Measurements from ENCODE around the gene PCDH17. TPM values are rescaled to one million over a fixed set of nuclear protein-coding genes. Genes with fewer than 3 reads are reported as not detected.

Gene PCDH17
- total RNA-seq, 1 experiment from 2014 or later = not detected

- intact Hi-C loops (cut with micrococcal nuclease; ENCODE audit: unreplicated experiment) = no loop called here
- Mint-ChIP-seq H3K9me3 (ENCODE audit: low read depth, unreplicated experiment) (peaks cover 5% of the 10 kb centered on the region), H3K27ac (ENCODE audit: unreplicated experiment) (no peak overlapping the region), H3K36me3 (ENCODE audit: insufficient read depth, unreplicated experiment) (no peaks in the 10 kb centered on the region), H3K4me3 (ENCODE audit: low read depth, unreplicated experiment) (no peak overlapping the region), H3K4me1 (ENCODE audit: low read depth, unreplicated experiment) (no peaks in the 10 kb centered on the region), H3K27me3 (ENCODE audit: unreplicated experiment) (no peaks in the 10 kb centered on the region)
- DNase-seq = no peak
- CTCF ChIA-PET = no interaction called here
- BruUV-seq (replicated peaks) = no TSS peak
- TF ChIP-seq CTCF (IDR thresholded peaks at IDR 0.05; ENCODE audit: unreplicated experiment) = no peak
Measured at GRCh38 chr13:57672168-57672567, 40.6 kb downstream of the PCDH17 start.

DNA sequence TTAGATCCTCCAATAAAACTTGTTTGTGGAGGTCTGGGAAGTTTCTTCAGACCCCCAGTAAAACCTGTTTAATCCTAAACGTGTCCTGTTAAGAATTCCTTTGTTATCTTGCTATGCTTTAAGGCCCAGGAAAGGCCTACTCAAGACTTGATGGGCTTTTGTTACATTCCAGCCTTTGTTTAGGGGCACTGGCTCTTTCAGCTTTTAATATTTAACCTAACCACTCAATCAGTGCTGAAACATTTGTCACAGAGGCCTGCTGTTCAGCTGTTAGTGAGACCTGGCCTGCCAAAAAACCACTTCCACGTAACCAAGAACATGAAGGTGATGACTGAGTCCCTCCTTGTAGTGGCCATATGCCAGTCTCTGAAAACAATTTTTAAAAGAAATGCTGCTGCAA, 41.7 kb downstream of the PCDH17 start:
- H3K27me3 Mint-ChIP-seq (ENCODE audit: unreplicated experiment) = no peaks in the 10 kb centered on the region

GRCh38 chr13:57675526-57675925, 44.0 kb downstream of the PCDH17 start:
- Mint-ChIP-seq H3K36me3 (ENCODE audit: insufficient read depth, unreplicated experiment) (no peaks in the 10 kb centered on the region), H3K9me3 (ENCODE audit: low read depth, unreplicated experiment) (peaks cover 5% of the 10 kb centered on the region), H3K27me3 (ENCODE audit: unreplicated experiment) (no peaks in the 10 kb centered on the region), H3K27ac (ENCODE audit: unreplicated experiment) (no peak overlapping the region), H3K4me1 (ENCODE audit: low read depth, unreplicated experiment) (no peaks in the 10 kb centered on the region), H3K4me3 (ENCODE audit: low read depth, unreplicated experiment) (no peak overlapping the region)
- intact Hi-C loops (cut with micrococcal nuclease; ENCODE audit: unreplicated experiment) = no loop called here
- no TSS peak for BruUV-seq (replicated peaks)
- CTCF ChIA-PET = no interaction called here
- no peak for TF ChIP-seq CTCF (IDR thresholded peaks at IDR 0.05; ENCODE audit: unreplicated experiment)
- DNase-seq = no peak

More for the DNA sequence above, 41.7 kb downstream of the PCDH17 start:
- DNase-seq = no peak
- Mint-ChIP-seq H3K36me3 (ENCODE audit: insufficient read depth, unreplicated experiment) (no peaks in the 10 kb centered on the region), H3K9me3 (ENCODE audit: low read depth, unreplicated experiment) (peaks cover 5% of the 10 kb centered on the region), H3K4me3 (ENCODE audit: low read depth, unreplicated experiment) (no peak overlapping the region), H3K4me1 (ENCODE audit: low read depth, unreplicated experiment) (no peaks in the 10 kb centered on the region), H3K27ac (ENCODE audit: unreplicated experiment) (no peak overlapping the region)
- intact Hi-C loops (cut with micrococcal nuclease; ENCODE audit: unreplicated experiment) = no loop called here
- no TSS peak for BruUV-seq (replicated peaks)
- no peak for TF ChIP-seq CTCF (IDR thresholded peaks at IDR 0.05; ENCODE audit: unreplicated experiment)
- CTCF ChIA-PET = no interaction called here

- intact Hi-C loops (cut with micrococcal nuclease; ENCODE audit: unreplicated experiment) = no loop called here
- Mint-ChIP-seq H3K9me3 (ENCODE audit: low read depth, unreplicated experiment) (peaks cover 1% of the 10 kb centered on the region), H3K27ac (ENCODE audit: unreplicated experiment) (no peak overlapping the region), H3K36me3 (ENCODE audit: insufficient read depth, unreplicated experiment) (no peaks in the 10 kb centered on the region), H3K4me3 (ENCODE audit: low read depth, unreplicated experiment) (no peak overlapping the region), H3K27me3 (ENCODE audit: unreplicated experiment) (no peaks in the 10 kb centered on the region), H3K4me1 (ENCODE audit: low read depth, unreplicated experiment) (no peaks in the 10 kb centered on the region)
- BruUV-seq (replicated peaks) = no TSS peak
- CTCF ChIA-PET = no interaction called here
- no peak for TF ChIP-seq CTCF (IDR thresholded peaks at IDR 0.05; ENCODE audit: unreplicated experiment)
- DNase-seq = no peak
Measured at GRCh38 chr13:57680609-57681008, 49.1 kb downstream of the PCDH17 start.

All from Calu3 (cell line).